GM21423 (cell line): ENCODE measurements around the gene TMTC2.
"Not testable (repeated sequence)": the region's sequence is repeated elsewhere in the genome, so short reads cannot be mapped to it uniquely, and the experiment has no call there.

Experiments
- ATAC-seq: cut with Tn5 transposase; IDR thresholded peaks from one replicate; pipeline ENCODE4 v1.9.1; 2021; ENCODE audit warnings: mild to moderate bottlenecking, moderate library complexity; ENCODE audit not compliant: unreplicated experiment

TMTC2 gene

DNA sequence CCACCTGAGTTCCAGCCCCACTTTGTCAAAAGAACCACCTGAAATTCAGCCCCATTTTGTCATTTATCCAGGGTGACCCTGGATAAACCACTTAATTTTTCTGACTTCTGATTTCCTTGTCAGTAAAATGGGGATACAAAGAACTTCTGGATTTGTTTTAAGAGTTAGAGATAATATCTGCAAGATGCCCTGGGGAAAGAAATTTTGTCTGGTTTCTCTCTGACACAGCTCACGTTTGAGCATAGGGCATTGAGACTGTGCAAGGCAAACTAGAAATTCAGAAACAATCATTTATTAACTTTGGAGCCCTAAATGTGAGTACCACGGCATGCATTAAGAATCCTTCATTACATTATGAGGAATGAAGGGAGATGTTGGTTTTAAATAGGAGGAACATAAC, 37.2 kb downstream of the TMTC2 start:
- no peak for ATAC-seq

GRCh38 chr12:82725741-82726140, 39.0 kb downstream of the TMTC2 start:
- ATAC-seq, result no peak

DNA sequence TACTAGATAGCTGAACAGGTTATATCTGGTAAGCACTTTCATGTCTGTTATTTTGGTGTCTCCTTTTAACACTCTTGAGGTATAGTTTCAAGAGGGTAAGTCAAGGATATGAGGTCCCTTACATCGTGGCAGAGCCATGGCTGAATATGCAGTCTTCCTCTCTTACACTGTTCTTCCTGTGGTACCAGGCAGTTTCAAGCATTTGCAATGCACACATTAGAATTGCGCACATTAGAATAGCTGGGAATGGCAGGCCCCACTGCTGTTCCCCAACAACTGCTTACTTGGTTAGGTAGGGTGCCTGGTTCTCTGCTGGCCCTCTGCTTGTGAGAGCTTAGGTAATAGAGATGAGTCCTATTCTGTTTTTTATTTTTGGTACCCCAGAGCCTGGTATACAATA, 41.2 kb downstream of the TMTC2 start:
- ATAC-seq, result no peak

- ATAC-seq, result no peak
Observed at GRCh38 chr12:82728710-82729109, 42.0 kb downstream of the TMTC2 start.

DNA sequence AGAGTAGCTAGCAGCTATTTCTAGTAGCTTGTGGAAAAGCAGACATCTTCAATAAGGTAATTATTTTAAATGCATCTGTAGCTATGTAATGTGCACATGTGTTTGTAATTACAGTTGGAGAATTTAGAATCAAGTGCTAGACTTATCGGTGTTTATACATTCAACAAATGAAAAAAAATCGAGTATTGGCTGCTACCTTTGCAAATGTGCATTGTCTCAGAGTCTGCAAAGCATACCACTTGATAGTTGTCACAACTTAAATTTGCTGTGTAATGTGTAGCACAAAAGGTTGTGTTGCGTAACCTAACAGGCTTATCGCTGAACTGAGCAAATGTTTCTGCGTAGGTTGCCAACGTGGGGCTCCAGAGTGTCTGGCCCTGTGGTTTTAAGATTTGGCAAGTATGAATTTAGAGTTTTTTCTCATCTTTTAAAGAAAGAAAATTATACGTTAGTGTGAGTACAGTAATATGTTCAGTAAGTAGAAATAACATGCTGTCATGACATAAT, 44.3 kb downstream of the TMTC2 start:
- ATAC-seq, result no peak

DNA sequence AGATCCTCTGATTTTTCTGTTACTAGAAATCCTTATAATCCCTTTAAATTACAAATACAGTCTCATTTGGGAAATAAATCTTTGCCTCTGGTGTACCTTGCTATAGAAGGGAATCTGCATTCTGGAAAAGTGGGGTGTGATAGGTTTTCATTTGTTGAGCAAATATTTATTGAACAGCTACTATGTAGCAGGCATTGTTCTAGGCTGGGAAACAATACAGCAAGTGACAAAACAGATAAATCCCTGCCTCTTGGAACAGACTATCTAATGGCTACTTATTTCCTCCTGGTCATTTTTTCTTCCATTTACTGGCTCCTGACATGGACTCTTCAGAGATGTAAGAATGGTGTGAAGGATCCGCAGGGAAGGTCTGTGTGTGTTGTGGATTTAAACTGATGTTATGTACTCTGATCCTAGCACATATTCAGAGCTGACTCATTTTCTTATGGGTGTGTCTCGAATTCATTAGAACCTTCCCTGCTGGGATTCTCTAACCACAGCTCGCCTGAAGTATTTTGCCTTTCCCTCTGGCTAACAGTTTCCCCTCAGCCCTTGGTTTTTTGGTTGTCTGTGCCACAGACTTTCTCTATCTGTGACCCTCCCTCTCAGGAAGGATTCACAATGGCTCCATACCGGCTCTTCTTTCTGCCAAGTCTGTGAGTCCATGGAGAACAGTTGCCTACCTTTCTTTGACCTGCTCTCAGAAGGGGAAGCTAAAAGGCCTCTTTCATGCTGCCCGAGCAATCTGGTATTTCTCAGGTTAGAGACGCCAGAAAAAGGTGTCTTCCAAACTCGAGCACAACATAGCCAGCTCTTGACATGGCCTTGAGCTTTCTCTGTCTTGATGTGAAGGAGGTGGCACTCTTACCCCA, 53.7 kb downstream of the TMTC2 start:
- ATAC-seq, result no peak

DNA sequence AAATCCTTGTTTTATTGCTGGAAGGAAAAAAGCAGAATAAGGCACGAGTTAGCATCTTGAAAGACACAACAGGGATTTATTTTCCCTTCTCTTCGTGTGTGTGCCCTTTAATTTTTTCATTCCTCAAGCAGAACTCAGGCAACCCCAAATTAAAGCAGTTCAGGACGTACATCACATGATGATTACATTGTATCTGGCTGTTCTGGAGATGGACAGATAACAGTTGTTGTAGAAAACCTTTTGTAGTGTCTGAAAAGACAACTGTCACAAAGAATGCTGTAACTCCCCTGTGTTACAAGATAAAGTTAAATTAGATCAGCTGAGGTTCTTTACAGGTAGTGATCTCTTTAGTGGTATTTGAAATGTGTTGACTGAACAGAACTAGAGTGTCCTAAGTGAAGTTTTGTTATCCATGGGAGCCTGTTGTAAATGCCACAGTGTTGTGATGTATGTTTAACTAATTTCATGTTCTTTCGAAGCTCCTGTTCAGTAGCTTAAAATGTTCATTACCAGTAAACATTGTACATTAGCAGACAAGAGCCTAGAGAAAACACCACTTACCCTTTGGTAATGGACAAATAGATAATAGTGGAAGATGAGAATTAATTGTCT, 58.5 kb downstream of the TMTC2 start:
- ATAC-seq, result no peak

GRCh38 chr12:82745807-82746206, 59.1 kb downstream of the TMTC2 start:
- no peak for ATAC-seq

GRCh38 chr12:82746668-82747067, 60.0 kb downstream of the TMTC2 start:
- no peak for ATAC-seq

DNA sequence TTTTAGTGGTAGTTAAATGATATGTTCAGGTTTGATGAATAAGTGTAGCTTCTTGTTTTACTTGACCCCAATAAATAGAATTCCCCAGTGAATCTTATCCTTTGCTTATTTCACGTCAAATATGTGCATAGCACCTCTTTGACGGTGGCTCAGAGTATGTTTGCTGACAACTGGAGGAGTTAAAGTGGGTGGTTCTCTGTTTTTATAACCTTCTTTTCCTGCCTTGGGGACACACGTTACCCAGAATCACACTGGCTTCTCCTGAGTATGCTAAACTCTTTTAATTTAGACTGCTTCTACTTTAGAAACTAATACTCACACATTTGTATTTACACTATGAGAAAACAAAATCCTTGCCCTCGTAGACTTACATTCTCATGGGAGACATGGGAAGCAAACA, 62.3 kb downstream of the TMTC2 start:
- ATAC-seq, result no peak

DNA sequence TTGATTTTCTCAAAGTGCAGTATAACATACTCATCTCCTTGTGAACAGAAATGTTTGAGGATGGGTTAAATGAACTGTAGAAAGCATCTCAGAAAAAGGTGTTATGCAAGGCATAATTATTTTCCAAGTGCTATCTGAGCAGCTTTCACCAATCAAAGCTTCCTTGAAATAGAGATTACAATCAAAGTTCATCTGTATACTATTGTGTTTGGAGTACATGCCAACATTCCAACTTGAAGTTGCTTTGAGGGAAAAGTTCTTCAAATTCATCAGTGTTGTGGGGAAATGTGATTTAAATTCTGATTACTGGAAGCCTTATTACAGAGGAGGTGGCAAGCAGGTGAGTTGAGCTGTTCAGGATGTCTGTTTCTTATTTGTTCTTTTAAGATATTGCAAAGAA, 68.2 kb downstream of the TMTC2 start:
- ATAC-seq, result no peak

- ATAC-seq, result no peak
Observed at GRCh38 chr12:82756303-82756702, 69.6 kb downstream of the TMTC2 start.

- no peak for ATAC-seq
Observed at GRCh38 chr12:82757059-82757458, 70.4 kb downstream of the TMTC2 start.

GRCh38 chr12:82757656-82758055, 71.0 kb downstream of the TMTC2 start:
- ATAC-seq, result no peak

DNA sequence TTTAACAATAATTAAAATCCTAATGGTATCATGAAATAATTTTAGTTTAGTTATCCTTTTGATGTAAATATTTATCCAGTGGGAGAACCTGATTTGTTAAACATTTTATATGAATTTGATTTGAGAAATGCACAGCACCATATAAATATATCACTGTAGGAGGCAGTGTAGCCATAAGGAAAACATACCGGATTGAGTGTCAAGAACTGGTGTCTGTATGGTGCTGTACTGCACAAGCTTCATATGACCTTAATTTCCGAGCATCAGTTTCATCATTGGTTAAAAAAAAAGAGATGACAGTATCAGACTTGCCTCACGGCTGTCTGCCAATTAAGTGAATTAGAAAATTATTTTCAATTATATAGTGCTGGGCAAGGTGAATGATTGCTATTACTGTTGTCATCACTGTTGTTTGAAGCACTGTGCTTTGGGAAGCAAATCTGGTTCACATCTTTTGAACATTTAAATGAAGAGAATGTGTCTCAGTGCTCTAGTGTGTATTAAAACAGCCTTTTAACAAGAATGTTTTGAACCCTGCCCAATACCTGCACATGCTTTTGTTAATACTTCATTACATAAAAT, 72.1 kb downstream of the TMTC2 start:
- no peak for ATAC-seq

- ATAC-seq, result no peak
Observed at GRCh38 chr12:82760423-82760822, 73.7 kb downstream of the TMTC2 start.

- not testable (repeated sequence) for ATAC-seq
Observed at GRCh38 chr12:82765206-82765605, 78.5 kb downstream of the TMTC2 start.

DNA sequence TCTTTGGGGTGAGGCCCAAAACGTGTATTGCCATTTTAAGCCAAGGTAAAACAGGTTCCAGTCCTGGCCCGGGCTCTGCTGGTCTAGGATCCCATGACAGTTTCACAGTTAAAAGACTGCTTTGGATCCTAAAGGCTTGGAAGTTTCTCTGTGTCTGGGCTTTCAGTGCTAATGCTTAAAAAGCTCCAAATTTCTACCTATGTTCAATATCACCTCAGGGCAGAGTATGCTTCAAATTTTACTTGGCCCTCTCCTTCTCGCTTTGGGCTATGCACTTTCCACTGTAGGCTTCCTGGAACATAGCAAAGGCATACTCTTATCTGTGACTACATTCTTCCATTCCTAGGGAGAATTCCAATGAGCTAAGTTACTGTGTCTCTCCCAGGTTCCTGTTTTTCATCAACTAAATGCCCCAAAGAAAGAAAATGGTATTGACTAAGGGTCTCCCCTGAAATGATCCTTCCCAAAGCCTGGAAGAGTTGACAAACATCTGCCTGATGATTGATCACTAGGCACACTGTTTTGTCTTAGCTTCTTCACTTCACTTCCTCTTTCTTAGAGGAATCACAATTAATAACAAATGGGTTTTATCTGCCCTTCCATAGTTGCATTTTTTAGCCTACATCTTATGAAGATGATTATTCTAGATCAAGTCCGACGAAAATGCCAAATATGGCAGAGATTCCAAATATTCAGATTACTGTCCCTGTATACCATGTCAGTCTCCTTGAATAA, 79.4 kb downstream of the TMTC2 start:
- ATAC-seq, result no peak

DNA sequence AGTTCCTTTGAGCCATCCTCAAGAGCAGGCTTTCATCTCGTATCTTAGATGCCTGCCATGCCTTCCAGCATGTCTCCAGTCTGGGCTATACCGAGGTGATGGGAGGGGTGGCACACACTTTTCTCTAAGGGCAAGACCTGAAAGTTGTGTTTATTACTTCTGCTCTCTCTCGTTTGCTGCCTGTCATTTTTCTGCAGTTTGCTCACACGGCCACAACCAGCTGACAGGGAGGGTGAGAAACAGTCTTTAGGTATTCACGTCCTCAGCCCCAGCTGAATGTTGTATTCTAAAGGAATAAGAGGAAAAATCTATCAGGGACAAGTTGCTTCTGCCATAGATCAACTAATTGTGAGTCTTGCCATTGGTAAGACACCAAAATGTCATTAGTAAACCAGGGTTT, 88.0 kb downstream of the TMTC2 start:
- no peak for ATAC-seq

DNA sequence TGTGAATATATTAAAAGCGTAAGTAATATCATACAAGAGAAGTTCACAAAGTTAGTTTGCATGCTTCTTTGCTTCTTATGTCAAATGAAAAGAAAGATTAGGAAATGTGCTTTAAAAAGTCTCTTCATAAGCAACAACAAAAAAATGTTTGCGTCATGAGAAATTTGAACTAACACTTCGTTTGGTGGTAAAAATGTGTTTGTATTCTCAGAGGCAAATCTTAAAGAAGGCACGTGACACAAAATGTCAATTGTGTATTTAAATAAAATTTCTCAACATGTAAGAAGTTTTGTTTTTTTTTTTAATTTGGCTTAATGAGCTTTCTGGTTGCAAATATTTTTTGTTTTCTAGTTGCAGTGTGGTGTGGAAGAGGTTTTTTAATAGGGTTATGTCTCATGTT, 93.8 kb downstream of the TMTC2 start:
- no peak for ATAC-seq

DNA sequence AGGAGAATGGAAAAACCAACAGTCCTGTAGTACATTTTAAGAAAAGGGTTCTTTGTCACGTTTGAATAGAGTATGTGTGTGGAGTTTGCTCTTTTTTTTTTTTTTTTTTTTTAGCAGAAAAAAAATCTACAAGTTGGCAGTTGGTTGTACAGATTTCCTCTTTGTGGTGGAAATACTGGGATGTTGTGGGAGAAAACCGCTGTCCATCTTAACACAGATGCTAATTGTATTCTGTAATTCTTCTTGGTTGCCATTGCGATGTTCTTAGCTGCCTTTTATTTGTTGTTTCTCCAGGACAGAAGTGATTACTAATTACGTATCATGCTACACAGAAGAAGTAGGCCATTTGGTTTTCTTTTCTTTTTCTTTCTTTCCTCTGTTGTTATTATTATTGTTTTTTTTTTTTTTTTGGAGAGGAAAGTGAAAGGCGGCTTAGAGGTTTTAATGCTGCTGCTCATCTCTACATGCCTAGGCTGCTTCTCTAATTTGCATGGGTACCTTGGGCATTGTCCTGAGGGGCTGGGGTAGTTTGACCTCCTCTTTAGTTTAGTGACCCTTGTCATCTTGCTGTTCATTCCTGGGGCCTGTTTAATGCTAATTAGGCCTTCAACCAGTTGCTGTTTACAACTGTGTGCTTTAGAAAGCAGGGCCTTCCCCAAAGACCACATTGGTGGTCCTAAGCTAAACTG, 94.7 kb downstream of the TMTC2 start:
- no peak for ATAC-seq
